AG04449 (cell line): ENCODE measurements around the gene ADM.

Experiments
- CTCF ChIA-PET: fragments of 350-600 bp; formaldehyde crosslinking; extraction: SDS; loops from one replicate; lab custom pipeline; 2021; ENCODE audit warnings: antibody characterized with exemption; lab: Yijun Ruan, JAX
- POLR2A ChIA-PET: fragments of 400-600, 350-600 bp; formaldehyde crosslinking; extraction: SDS; loops from one replicate; lab custom pipeline; 2020; ENCODE audit warnings: antibody characterized with exemption, inconsistent platforms; lab: Yijun Ruan, JAX
- DNase-seq: peaks from one replicate; pipeline ENCODE4 v3.0.0-alpha.2; 2010; ENCODE audit warnings: low read depth, low spot score
- H3K4me3 ChIP-seq: 2 replicates; pipeline ENCODE4 v1.5.1; 2011; ENCODE audit warnings: low read depth, mild to moderate bottlenecking, control low read depth, low read length
- TF ChIP-seq, protein P1 (sequence below): IDR thresholded peaks from one replicate; pipeline ENCODE4 v1.5.1; 2011; ENCODE audit warnings: mild to moderate bottlenecking, moderate library complexity, low read length, control low read depth, inconsistent platforms; ENCODE audit not compliant: insufficient read depth; ENCODE audit errors: missing control alignments

Gene ADM

DNA sequence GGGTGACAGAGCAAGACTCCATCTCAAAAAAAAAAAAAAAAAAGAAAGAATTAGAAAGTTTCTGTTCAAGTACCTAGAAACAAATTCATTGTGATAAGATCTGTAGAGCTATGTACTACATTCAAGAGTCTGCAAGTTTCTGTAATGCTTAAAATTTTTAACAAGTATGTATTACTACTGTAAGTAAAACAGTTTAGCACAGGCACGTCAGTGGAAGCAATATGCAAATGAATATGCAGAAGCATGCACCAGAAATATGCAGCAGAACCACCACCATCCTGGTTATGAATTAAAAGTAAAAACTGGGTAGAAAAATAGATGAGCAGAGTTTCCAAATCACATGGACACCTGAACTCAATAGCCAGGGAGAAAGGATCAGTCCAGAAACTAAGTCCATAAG, 30.1 kb upstream of the ADM start:
- POLR2A ChIA-PET, result no interaction called here
- TF ChIP-seq, protein P1, sequence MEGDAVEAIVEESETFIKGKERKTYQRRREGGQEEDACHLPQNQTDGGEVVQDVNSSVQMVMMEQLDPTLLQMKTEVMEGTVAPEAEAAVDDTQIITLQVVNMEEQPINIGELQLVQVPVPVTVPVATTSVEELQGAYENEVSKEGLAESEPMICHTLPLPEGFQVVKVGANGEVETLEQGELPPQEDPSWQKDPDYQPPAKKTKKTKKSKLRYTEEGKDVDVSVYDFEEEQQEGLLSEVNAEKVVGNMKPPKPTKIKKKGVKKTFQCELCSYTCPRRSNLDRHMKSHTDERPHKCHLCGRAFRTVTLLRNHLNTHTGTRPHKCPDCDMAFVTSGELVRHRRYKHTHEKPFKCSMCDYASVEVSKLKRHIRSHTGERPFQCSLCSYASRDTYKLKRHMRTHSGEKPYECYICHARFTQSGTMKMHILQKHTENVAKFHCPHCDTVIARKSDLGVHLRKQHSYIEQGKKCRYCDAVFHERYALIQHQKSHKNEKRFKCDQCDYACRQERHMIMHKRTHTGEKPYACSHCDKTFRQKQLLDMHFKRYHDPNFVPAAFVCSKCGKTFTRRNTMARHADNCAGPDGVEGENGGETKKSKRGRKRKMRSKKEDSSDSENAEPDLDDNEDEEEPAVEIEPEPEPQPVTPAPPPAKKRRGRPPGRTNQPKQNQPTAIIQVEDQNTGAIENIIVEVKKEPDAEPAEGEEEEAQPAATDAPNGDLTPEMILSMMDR, result no peak
- no peak overlapping the region for H3K4me3 ChIP-seq
- peak; percentile 56 for DNase-seq
- CTCF ChIA-PET, result interaction anchor here (1.3 kb wide), 1 partner anchor 67 kb away, joined by 3 read pairs; no protein-coding TSS in a partner anchor

DNA sequence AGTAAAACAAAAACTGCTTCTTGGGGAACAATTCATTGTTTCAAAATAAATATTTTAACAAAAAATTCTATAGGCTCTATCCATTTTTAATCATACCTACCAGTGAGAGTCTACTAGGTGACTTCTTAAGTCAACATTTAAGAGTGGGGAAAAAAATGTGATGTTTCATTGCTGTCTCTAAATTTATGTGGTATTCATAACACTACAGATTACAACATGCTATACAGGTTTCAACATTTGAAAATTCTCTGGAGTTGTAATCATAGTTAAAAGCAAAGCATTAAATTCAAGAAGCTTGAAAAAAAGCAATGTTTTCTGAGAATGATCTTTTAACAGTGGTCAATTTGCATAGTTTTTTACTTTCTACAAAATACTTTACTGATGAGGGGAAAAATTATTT, 29.2 kb upstream of the ADM start:
- H3K4me3 ChIP-seq, result no peak overlapping the region
- CTCF ChIA-PET, result no interaction called here
- POLR2A ChIA-PET, result no interaction called here
- no peak for DNase-seq
- TF ChIP-seq, protein P1, result no peak

DNA sequence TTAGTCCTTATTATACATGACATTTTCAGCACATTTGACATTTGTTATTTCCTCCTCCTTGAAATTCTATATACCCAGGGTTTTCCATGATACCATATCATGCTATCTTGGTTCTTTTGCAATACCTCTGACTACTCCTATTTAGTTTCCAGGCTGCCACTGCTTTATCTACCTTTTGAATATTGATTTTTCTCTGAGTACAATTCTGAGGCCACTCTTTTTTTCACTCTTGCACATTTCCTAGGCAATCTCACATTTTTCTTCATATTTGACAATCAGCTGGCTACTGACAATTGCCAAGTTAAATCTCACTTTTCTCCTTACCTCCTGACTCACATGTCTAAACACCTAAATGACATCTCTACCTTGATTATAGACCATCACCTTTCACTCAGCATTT, 22.8 kb upstream of the ADM start:
- POLR2A ChIA-PET, result no interaction called here
- no peak overlapping the region for H3K4me3 ChIP-seq
- CTCF ChIA-PET, result interaction anchor here (0.9 to 2.6 kb wide), 2 partner anchors 13 to 75 kb away, joined by 3 to 9 read pairs; no protein-coding TSS in a partner anchor
- TF ChIP-seq, protein P1, result no peak
- DNase-seq, result no peak

DNA sequence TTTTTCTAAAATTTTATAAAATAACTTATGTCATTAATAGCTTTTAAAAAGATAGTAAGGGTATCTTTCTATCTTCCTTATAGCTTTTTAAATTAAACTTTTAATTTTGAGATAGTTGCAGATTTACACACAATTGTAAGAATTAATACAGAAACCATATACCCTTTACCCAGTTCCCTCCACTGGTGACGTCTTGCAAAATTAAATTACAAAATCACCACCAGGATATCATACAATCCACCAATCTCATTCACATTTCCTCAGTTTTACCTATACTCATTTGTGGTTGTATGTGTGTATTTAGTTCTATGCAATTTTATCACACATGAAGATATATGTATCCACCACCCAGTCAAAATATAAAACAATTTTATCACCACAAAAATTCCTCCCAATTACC, 20.9 kb upstream of the ADM start:
- ChIA-PET POLR2A (no interaction called here), CTCF (interaction anchor here (1.0 to 1.2 kb wide), 4 partner anchors 20 to 749 kb away, joined by 3 read pairs; no protein-coding TSS in a partner anchor)
- DNase-seq, result no peak
- TF ChIP-seq, protein P1, result no peak
- H3K4me3 ChIP-seq, result no peak overlapping the region

DNA sequence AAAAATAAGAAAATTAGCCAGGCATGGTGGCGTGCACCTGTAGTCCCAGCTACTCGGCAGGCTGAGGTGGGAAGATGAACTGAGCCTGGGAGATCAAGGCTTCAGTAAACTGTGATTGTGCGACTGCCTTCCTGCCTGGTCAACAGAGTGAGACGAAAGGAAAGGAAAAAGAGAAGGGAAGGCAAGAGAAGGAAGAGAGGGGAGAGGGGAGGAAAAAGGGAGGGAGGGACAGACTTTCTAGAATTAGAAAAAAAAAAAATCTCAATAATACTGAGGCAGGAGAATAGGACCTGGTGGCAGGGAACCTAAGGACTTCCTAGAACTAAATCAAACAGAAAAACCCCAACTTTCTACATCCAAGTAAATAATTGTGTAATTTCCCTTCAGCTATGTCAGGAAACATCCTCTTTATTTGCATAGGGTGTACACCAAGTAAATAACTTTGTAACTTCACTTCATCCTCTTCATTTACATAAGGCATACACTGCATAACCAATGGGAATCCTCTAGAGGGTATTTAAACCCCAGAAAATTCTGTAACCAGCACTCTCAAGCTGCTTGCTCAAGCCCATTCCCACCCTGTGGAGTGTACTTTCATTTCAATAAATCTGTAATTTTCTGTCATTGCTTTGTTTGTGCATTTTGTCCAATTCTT, 19.6 kb upstream of the ADM start:
- POLR2A ChIA-PET, result no interaction called here
- H3K4me3 ChIP-seq, result no peak overlapping the region
- DNase-seq, result no peak
- TF ChIP-seq, protein P1, result no peak
- CTCF ChIA-PET, result no interaction called here

DNA sequence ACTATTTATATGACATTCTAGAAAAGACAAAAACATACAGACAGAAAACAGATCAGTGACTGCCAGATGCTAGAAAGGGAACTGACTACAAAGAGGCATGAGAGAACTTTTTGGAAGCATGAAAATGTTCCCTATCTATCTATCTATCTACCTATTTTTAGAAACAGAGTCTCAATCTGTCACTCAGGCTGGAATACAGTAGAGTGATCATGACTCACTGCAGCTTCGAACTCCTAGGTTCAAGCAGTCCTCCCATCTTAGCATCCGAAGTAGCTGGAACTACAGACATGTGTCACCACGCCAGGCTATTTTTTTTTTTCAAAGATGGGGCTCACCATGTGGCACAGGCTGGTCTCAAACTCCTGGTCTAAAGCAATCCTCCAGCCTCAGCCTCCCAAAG, 17.7 kb upstream of the ADM start:
- no peak overlapping the region for H3K4me3 ChIP-seq
- CTCF ChIA-PET, result interaction anchor here (1.4 kb wide), 1 partner anchor 79 kb away, joined by 7 read pairs; no protein-coding TSS in a partner anchor
- POLR2A ChIA-PET, result interaction anchor here (1.9 kb wide), 1 partner anchor 18 kb away, joined by 7 read pairs; the partner anchor contains the start of gene ADM
- TF ChIP-seq, protein P1, result no peak
- DNase-seq, result no peak
